ENCODE measurements around the gene PPIL1. TPM values are rescaled to one million over a fixed set of nuclear protein-coding genes. Genes with fewer than 3 reads are reported as not detected.

Gene PPIL1
- polyA plus RNA-seq, 2 of the 4 experiments (the other 2 are of a cell fraction), result 42.6 to 60.0 TPM

- no peak for TF ChIP-seq USF2 (IDR thresholded peaks at IDR 0.05)
- no peak for TF ChIP-seq NPAS2 (CRISPR knock-in tag; IDR thresholded peaks at IDR 0.05; ENCODE audit: borderline replicate concordance)
- TF ChIP-seq ZNF302 (CRISPR knock-in tag; IDR thresholded peaks at IDR 0.05), result no peak
- no peak for TF ChIP-seq HOXA7 (CRISPR knock-in tag; IDR thresholded peaks at IDR 0.05)
- no peak for TF ChIP-seq CHD2 (IDR thresholded peaks at IDR 0.05; ENCODE audit: low read length, partially characterized antibody)
- TF ChIP-seq HMGXB4 (CRISPR knock-in tag; IDR thresholded peaks at IDR 0.05; ENCODE audit: borderline replicate concordance), result no peak
Measured at GRCh38 chr6:36825994-36826393, 48.6 kb downstream of the PPIL1 start (continued).

GRCh38 chr6:36825452-36825851 lies 49.2 kb downstream of the PPIL1 start:
- ATAC-seq, result no peak
- ChIA-PET POLR2A (no interaction called here), CTCF (interaction anchor here (0.5 to 1.5 kb wide), 4 partner anchors 14 to 353 kb away, joined by 3 to 5 read pairs (median 3); no protein-coding TSS in a partner anchor)
- no peaks in the 10 kb centered on the region for H3K9me3 ChIP-seq
- H3K4me3 ChIP-seq, result no peak overlapping the region
- H3K4me2 ChIP-seq, result no peak overlapping the region
- WGBS (ENCODE audit: missing lambda C conversion rate), result 40% methylated on average over 3 of the region's 6 CpGs
- no peak for TF ChIP-seq HEYL (CRISPR knock-in tag; IDR thresholded peaks at IDR 0.05)
- TF ChIP-seq NFE2L2 (conservative IDR thresholded peaks at IDR 0.05; ENCODE audit: low read length), result no peak
- TF ChIP-seq JUNB (IDR thresholded peaks at IDR 0.05), result no peak
- no peak for DNase-seq (ENCODE audit: low read depth in 1 of 2, low spot score in 1 of 2)
- no peak overlapping the region for H3K27ac ChIP-seq
- no peaks in the 10 kb centered on the region for H3K4me1 ChIP-seq
- FAIRE-seq, result no peak

GRCh38 chr6:36824253-36824652 lies 50.4 kb downstream of the PPIL1 start:
- FAIRE-seq (no peak), DNase-seq (ENCODE audit: low read depth in 1 of 2, low spot score in 1 of 2) (no peak), ATAC-seq (no peak)
- Histone ChIP-seq H3K9me3 (no peaks in the 10 kb centered on the region), H3K4me1 (no peaks in the 10 kb centered on the region), H3K4me2 (no peak overlapping the region), H3K4me3 (no peak overlapping the region), H3K27ac (no peak overlapping the region)
- POLR2A ChIA-PET, result no interaction called here
- CTCF ChIA-PET, result interaction anchor here (1.3 to 2.0 kb wide), 3 partner anchors 13 to 194 kb away, joined by 3 to 5 read pairs (median 4); no protein-coding TSS in a partner anchor
- TF ChIP-seq REST (IDR thresholded peaks at IDR 0.05) (no peak), RAD21 (conservative IDR thresholded peaks at IDR 0.05 in 1 of 2, IDR thresholded peaks at IDR 0.05 in 1 of 2) (no peak), ZNF302 (CRISPR knock-in tag; IDR thresholded peaks at IDR 0.05) (no peak), NFE2L2 (conservative IDR thresholded peaks at IDR 0.05; ENCODE audit: low read length) (no peak), BCL3 (IDR thresholded peaks at IDR 0.05) (no peak), CHD2 (IDR thresholded peaks at IDR 0.05; ENCODE audit: low read length, partially characterized antibody) (no peak)
- WGBS (ENCODE audit: missing lambda C conversion rate), result 79% methylated on average over 7 of the region's 7 CpGs

Data from A549 (cell line).